Measurements from ENCODE around the gene COASY. TPM values are rescaled to one million over a fixed set of nuclear protein-coding genes. Genes with fewer than 3 reads are reported as not detected.

COASY gene
- polyA plus RNA-seq, 1 of the 3 experiments (the other 2 are of a cell fraction) = 69.4 TPM

- WGBS (ENCODE audit: low lambda C conversion rate) = 5% methylated on average over 19 of the region's 20 CpGs
- H3K4me1 ChIP-seq (ENCODE audit: control insufficient read depth in 1 of 2, insufficient read depth in 2 of 2, low read depth in 1 of 2, low read length in 1 of 2) = peaks cover 7 to 8% of the 10 kb centered on the region in 2 experiments; a peak in 2 of 4 replicates
- peaks cover 53% of the 10 kb centered on the region for H3K79me2 ChIP-seq (ENCODE audit: insufficient read depth)
- CTCF ChIA-PET = interaction anchor here (0.7 to 8.3 kb wide), 63 partner anchors 10 to 1512 kb away, joined by 3 to 221 read pairs (median 5); partner anchors contain the start of genes CCR10, CNTD1, CNTNAP1 and COA3
- no peaks in the 10 kb centered on the region for H3K27me3 ChIP-seq (ENCODE audit: insufficient read depth)
- peak; percentile 91 for DNase-seq
- peak overlapping the region; percentile 95 for H3K4me2 ChIP-seq
- H3K4me3 ChIP-seq (ENCODE audit: low read depth in 2 of 2, low read length in 1 of 2) = peak overlapping the region; percentile 77 to 91
- no peaks in the 10 kb centered on the region for H4K20me1 ChIP-seq (ENCODE audit: insufficient read depth)
- peaks cover 36% of the 10 kb centered on the region for H3F3A ChIP-seq (replicated peaks; ENCODE audit: insufficient read depth)
- POLR2A ChIA-PET = interaction anchor here (0.6 to 3.1 kb wide), 14 partner anchors 9 to 246 kb away, joined by 3 to 63 read pairs (median 5); partner anchors contain the start of genes BECN1, CNTNAP1, PLEKHH3 and TUBG2
- H3K9ac ChIP-seq = peak overlapping the region; percentile 87
- H2AFZ ChIP-seq (ENCODE audit: low read depth) = peak overlapping the region; percentile 61; the same call in 1 of the 2 replicates
- peaks cover 33 to 42% of the 10 kb centered on the region in 2 experiments for H3K36me3 ChIP-seq (replicated peaks in 1 of 2; ENCODE audit: control insufficient read depth in 1 of 2, insufficient read depth in 2 of 2, low read length in 1 of 2)
- no peaks in the 10 kb centered on the region for H3K9me3 ChIP-seq
- no peaks in the 10 kb centered on the region for H3K9me2 ChIP-seq
- peak overlapping the region; percentile 80 to 89 for H3K27ac ChIP-seq (ENCODE audit: low read depth in 2 of 2, low read length in 1 of 2)
- TF ChIP-seq YY1 (IDR thresholded peaks at IDR 0.05; ENCODE audit: low read depth) (no peak), NRF1 (IDR thresholded peaks at IDR 0.05; ENCODE audit: low read depth, low read length) (no peak), GABPA (IDR thresholded peaks at IDR 0.05; ENCODE audit: low read depth) (no peak), IRF3 (IDR thresholded peaks at IDR 0.05; ENCODE audit: low read depth, low read length) (no peak), NFIC (IDR thresholded peaks at IDR 0.05; ENCODE audit: borderline replicate concordance) (no peak), RAD21 (IDR thresholded peaks at IDR 0.05; ENCODE audit: low read length) (peak; percentile 86), ELF1 (IDR thresholded peaks at IDR 0.05) (no peak), SMC3 (IDR thresholded peaks at IDR 0.05; ENCODE audit: low read depth, low read length) (peak; percentile 71), EZH2phosphoT487 (IDR thresholded peaks at IDR 0.05; ENCODE audit: borderline replicate concordance, low read depth) (no peak), POLR2AphosphoS5 (IDR thresholded peaks at IDR 0.05; ENCODE audit: low read depth, low read length) (no peak; the same call in 1 of the 2 replicates), MEF2A (IDR thresholded peaks at IDR 0.05; ENCODE audit: borderline replicate concordance, low read depth) (no peak), RFX5 (IDR thresholded peaks at IDR 0.05; ENCODE audit: low read length) (no peak), FOSL2 (IDR thresholded peaks at IDR 0.05; ENCODE audit: borderline replicate concordance, low read depth) (no peak), CHD2 (IDR thresholded peaks at IDR 0.05; ENCODE audit: low read length, partially characterized antibody) (no peak), TAF1 (IDR thresholded peaks at IDR 0.05; ENCODE audit: borderline replicate concordance, low read depth, low read length) (no peak), REST (IDR thresholded peaks at IDR 0.05; ENCODE audit: low read depth, low read length) (no peak), JUND (IDR thresholded peaks at IDR 0.05) (no peak), TCF12 (IDR thresholded peaks at IDR 0.05) (no peak), ZBTB33 (IDR thresholded peaks at IDR 0.05; ENCODE audit: borderline replicate concordance, low read depth) (no peak)
- TF ChIP-seq, protein P1, sequence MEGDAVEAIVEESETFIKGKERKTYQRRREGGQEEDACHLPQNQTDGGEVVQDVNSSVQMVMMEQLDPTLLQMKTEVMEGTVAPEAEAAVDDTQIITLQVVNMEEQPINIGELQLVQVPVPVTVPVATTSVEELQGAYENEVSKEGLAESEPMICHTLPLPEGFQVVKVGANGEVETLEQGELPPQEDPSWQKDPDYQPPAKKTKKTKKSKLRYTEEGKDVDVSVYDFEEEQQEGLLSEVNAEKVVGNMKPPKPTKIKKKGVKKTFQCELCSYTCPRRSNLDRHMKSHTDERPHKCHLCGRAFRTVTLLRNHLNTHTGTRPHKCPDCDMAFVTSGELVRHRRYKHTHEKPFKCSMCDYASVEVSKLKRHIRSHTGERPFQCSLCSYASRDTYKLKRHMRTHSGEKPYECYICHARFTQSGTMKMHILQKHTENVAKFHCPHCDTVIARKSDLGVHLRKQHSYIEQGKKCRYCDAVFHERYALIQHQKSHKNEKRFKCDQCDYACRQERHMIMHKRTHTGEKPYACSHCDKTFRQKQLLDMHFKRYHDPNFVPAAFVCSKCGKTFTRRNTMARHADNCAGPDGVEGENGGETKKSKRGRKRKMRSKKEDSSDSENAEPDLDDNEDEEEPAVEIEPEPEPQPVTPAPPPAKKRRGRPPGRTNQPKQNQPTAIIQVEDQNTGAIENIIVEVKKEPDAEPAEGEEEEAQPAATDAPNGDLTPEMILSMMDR (IDR thresholded peaks at IDR 0.05) = peak; percentile 79
- TF ChIP-seq, protein P2, sequence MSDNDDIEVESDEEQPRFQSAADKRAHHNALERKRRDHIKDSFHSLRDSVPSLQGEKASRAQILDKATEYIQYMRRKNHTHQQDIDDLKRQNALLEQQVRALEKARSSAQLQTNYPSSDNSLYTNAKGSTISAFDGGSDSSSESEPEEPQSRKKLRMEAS (IDR thresholded peaks at IDR 0.05; ENCODE audit: low read depth) = no peak
- TF ChIP-seq, protein P3, sequence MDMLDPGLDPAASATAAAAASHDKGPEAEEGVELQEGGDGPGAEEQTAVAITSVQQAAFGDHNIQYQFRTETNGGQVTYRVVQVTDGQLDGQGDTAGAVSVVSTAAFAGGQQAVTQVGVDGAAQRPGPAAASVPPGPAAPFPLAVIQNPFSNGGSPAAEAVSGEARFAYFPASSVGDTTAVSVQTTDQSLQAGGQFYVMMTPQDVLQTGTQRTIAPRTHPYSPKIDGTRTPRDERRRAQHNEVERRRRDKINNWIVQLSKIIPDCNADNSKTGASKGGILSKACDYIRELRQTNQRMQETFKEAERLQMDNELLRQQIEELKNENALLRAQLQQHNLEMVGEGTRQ (IDR thresholded peaks at IDR 0.05; ENCODE audit: borderline replicate concordance, low read depth, low read length) = no peak
- TF ChIP-seq, protein P4, sequence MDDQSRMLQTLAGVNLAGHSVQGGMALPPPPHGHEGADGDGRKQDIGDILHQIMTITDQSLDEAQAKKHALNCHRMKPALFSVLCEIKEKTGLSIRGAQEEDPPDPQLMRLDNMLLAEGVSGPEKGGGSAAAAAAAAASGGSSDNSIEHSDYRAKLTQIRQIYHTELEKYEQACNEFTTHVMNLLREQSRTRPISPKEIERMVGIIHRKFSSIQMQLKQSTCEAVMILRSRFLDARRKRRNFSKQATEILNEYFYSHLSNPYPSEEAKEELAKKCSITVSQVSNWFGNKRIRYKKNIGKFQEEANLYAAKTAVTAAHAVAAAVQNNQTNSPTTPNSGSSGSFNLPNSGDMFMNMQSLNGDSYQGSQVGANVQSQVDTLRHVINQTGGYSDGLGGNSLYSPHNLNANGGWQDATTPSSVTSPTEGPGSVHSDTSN (IDR thresholded peaks at IDR 0.05) = no peak
Observed at GRCh38 chr17:42578282-42578869, 16.4 kb downstream of the COASY start.
